GM10847 (cell line): ENCODE results near the gene TFE3.

Experiments used
- POLR2A ChIP-seq: IDR thresholded peaks from 2 replicates; pipeline ENCODE4 v1.6.1; 2011; ENCODE audit not compliant: insufficient read length; ENCODE audit errors: extremely low read depth

Gene TFE3, protein sequence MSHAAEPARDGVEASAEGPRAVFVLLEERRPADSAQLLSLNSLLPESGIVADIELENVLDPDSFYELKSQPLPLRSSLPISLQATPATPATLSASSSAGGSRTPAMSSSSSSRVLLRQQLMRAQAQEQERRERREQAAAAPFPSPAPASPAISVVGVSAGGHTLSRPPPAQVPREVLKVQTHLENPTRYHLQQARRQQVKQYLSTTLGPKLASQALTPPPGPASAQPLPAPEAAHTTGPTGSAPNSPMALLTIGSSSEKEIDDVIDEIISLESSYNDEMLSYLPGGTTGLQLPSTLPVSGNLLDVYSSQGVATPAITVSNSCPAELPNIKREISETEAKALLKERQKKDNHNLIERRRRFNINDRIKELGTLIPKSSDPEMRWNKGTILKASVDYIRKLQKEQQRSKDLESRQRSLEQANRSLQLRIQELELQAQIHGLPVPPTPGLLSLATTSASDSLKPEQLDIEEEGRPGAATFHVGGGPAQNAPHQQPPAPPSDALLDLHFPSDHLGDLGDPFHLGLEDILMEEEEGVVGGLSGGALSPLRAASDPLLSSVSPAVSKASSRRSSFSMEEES

DNA sequence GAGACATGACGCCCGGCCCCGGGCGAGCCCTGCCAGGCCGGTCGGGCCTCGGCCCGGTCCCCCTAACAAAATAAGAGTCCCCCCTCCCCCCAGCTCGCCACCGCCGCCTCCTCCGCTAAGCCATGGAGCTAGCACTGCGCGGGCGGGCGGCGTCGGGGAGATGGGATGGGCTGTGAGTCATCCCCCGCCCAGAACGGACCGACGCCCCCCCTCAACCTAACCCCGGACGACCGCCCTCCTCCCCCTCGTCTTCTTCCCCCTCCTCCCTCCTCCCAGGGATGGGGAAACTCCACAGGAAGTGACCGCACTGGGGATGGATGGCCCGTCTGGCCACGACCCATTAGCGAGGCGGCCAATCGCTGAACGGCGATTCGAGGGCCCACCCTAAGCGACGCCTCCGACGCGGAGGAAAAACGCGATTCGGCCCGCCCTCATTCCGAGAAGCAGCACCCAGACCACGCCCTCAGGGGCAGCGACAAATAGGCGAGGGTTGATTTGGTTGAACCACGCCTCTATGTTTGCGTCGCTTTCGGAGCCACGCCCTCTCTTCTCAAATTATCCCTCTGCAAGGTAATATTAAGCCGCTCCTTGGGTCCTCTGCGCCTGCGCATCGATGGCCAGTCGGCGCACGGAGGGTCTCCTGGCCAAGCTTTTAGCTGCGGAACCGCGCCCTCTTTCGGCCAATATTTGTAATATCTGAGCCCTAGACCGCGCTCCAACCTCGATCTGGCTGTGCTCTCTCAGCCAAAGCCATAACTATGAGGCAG is at the start of gene TFE3:
TFE3 (minus strand) TSS at position 138 of the 767 bp plus-strand sequence; CDS start at position 7, 131 bp downstream.
- TF ChIP-seq POLR2A = no peak

DNA sequence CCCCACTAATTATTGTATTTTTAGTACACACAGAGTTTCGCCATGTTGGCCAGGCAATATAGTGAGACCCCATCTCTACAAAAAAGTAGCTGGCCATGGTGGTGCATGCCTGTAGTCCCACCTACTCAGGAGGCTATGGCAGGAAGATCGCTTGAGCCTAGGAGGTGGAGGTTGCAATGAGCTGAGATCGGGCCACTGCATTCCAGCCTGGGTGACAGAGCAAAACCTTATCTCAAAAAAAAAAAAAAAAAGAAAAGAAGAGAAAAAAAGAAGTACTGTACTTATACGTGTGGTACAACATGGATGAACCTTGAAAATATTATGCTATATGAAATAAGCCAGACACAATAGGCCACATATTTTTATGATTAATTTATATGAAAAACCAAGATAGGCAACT is 46.4 kb upstream of the TFE3 start:
- TF ChIP-seq POLR2A = no peak

DNA sequence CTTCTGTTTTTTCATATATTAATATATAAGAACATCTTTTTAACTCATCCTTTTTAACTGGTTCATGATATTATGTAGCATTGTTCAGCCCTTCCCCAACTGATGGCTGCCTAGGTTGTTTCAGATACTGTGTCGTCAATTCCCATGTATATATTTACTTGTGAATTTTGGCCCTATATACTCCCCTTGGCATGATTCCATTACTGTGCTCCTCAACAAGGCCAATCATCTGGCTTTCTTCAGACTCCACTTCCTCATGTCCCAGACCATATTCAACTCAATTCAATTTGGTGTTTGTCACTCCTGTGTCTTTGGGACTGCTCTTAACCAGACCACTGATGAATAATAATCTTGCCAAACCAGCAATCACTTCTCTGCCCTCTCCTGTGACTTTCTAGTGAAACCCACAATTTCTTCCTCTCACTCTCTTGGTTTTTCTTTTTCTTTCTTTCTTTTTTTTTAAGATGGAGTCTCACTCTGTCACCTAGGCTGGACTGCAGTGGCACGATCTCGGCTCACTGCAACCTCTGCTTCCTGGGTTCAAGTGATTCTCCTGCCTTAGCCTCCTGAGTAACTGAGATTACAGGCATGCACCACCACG is 39.2 kb upstream of the TFE3 start:
- no peak for TF ChIP-seq POLR2A

DNA sequence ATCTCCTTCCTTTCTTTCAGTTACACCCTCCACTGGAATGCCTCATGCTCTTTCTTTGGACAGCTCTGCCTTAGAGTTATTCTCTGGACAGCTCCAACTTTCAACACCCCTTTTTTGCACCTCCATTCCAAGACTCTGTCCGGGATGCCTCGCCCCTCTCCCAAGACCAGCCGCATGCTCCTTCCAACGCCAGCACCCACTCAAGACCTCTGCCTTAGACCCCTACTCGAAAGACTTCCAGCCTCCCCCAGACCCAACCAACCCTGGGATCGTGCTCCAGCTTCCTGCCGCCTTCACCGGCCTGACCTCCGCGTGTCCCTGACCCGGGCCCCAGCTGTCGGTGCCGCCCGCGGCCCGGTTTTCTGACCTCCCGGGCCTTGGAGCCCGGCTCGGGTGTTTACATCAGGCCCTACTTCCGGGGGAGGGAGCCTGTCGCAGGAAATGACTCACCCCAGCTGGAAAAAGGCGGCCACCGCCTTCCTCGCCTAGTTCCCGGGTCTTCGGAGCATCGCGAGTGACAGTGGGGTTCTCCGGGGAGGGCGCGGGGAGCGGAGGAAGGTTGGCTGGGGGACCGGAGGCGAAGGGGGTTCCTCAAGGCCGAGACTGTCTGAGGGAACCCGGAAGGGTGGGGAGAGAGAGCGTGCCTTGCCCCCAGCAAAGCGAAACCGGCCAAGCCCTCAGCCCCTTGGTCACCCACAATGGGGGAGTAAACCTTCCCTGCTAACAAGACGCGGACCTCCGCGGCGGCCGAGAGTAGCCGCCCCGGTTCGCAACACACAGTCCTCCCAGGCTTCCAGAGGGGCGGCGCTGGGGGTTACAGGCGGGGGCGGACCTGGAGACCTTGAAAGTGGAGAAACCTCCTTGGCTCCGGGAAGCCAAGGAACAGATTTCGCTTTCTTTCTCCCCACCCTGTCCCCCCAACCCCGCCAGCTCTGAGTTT is 36.6 kb upstream of the TFE3 start, which contains the start of gene WDR45:
WDR45 (minus strand) TSS at position 399 of the 940 bp plus-strand sequence. CDS start 1,792 bp downstream, outside the sequence.
- TF ChIP-seq POLR2A = peak; percentile 45

DNA sequence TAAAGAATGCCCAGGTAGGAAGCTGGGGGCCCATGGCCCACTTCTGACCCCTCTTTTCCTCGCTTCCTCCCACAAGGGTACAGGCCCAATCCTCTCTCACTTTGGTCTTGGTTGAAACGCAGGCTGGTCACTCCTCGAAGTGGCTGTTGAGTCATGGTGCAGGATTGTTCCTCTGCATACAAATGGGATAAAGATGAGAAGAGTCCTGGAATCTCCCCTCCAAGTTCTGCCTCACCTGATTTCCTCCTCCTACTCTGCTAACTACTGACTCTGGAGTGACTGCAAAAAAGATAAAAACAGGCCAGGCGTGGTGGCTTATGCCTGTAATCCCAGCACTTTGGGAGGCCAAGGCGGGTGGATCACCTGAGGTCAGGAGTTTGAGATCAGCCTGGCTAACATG is 34.8 kb upstream of the TFE3 start:
- TF ChIP-seq POLR2A = no peak

DNA sequence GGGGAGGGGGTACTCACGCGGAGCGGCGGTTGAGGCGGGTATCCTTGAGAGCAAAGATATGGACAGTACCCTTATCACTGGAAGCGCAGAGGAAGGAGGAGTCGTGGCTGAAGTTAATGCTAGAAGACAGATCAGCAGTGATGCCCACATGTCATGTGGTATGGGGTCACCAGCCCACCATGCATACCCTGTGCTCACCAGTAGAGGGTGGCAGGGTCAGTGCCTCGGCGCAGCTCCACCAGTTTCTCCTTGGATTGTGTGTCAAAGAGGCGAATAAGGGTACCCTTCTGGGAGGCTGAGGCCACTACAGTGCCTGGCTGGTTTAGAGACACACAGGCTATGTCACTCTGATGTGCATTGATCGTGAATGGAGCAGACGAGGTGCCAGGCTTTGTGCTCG is 32.2 kb upstream of the TFE3 start:
- no peak for TF ChIP-seq POLR2A

DNA sequence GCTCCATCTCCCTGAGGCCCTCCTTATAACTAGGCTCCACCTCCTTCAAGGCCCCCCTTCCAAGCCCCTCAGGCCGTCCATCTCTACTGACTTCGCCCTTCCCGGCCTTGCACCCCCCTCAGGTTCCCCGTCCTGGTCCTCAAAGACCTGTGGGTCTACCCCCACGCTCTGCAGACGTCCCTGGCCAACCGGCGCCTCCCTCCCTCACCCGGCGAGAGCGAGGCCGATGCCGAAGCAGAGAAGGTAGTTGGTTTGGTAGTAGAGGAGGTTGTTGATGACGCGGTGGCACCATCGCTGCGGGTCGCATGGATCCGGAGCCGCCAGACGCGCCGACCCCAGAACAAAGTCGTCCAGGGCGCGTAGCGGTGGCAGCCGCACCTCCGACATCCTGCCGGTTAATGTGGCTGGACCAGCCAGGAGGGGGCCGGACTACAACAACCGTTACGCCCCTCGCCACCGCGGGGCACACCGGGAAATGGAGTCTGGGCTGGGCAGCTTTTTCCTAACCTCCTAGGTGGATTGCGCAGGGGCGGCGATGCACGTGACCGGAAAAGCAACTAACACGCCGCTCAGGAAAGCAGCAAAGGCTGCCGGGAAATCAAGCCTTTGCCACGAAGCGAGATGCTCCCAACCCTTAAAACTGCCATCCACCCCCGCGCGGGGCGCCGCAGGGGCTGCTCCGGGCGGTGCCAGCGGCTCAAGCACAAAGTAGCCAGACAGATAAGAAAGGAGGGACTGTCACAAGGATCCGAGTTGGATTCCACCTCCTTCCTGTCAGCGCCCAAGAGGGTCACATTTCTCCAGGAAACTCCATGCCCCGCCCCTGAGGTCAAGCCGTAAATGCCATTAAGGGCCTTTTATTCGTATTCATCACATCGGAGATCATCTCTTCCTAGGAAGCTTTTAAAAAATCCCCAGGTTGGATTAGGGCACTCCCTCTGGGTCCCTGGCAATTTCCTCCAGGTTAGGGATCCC is 30.7 kb upstream of the TFE3 start, which contains the start of gene PRAF2:
PRAF2 (minus strand) TSS at position 402 of the 975 bp plus-strand sequence; CDS start at position 387, 15 bp downstream.
- TF ChIP-seq POLR2A = no peak

DNA sequence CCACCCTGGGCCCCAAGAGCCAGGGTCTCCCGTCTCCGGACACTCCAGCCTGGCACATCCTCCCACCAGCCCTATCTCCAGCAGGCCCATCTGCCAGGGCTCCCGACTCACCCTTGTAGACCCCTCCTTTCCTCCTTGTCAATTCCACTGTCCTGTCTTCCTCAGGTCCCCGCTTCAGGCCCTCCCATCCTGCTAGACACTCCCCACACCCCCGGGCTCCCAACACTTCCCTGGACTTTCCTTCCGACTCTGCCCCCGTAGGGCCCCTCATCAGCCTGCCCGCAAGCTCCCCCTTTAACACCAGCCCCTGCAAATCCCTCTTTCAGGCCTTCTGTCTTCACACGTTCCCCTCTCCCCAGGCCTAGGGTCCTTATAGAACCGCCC is 29.5 kb upstream of the TFE3 start:
- TF ChIP-seq POLR2A = no peak

DNA sequence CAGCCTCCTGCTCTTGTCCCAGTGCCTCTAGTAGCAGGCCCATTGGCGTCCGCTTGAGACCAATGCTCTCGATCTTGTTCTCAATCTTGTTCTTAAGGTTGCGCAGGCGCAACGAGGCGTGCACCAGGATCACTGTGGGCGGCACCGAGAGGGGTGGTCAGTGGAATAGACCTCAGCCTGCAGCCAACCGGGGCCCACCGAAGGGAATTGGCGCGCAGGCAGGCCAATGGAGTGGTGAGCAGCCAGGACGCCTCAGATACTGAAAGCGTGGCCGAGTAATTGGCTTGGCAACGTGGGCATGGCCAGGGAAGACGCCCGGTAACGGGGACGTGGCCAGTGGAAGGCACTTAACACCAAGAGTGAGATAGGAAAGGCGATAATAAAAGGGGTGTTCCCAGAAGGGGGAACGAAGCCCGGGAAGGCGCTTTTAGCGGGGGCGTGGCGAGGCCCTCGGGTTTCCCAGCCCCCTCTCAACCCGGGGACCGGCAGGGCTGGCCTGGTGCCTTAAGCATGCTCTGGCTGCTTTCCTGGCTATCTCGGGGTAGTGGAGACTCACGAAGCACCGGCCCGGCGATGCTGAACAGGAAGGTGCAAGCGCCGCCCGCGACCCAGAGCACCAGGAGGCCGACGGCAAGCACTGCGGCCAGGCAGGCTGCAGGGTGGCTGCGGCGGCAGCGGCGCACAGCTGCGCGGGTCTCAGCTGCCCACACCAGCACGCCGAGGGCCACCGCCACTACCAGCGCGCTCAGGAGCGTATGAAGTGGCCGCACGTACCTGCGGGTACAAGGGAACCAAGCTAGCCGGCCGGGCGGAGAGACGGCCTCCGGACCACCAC is 28.9 kb upstream of the TFE3 start:
- TF ChIP-seq POLR2A = no peak

DNA sequence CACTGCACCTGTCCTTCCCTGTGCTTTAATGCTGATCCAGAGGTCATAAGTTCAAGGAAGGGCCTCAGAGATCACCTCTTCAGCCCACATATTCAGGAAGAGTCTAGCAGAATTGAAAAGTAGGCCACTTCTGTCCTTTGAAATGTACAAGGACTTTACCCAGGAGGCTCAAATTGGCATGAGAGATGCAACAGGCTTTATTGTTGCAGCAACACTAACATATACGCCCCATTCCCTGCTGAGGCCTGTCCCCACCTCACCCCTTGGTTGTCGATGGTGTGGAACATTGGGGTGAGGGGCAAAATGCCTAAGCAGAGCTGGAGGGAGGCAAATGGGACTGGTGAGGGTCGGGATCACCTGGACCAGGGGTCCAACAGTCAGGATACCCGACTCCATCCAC is 27.8 kb upstream of the TFE3 start:
- no peak for TF ChIP-seq POLR2A

DNA sequence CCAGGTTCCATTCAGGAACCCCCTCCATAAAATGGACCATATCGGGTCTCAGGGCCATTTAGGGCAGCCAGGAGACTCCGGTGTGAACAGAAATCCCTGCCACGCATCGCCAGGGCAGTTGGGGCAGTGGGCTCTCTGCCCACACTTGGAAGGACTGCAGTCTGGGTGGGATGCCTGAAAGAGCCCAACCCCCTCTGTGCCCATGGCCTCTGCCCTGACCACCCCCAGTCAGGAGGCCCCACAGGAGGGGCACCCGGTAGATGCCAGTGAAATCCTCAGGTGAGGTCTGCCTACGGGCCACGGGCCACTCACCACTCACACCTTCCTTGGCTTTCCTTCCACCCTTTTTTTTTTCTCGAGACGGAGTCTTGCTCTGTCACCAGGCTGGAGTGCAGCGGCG is 25.9 kb upstream of the TFE3 start:
- no peak for TF ChIP-seq POLR2A

DNA sequence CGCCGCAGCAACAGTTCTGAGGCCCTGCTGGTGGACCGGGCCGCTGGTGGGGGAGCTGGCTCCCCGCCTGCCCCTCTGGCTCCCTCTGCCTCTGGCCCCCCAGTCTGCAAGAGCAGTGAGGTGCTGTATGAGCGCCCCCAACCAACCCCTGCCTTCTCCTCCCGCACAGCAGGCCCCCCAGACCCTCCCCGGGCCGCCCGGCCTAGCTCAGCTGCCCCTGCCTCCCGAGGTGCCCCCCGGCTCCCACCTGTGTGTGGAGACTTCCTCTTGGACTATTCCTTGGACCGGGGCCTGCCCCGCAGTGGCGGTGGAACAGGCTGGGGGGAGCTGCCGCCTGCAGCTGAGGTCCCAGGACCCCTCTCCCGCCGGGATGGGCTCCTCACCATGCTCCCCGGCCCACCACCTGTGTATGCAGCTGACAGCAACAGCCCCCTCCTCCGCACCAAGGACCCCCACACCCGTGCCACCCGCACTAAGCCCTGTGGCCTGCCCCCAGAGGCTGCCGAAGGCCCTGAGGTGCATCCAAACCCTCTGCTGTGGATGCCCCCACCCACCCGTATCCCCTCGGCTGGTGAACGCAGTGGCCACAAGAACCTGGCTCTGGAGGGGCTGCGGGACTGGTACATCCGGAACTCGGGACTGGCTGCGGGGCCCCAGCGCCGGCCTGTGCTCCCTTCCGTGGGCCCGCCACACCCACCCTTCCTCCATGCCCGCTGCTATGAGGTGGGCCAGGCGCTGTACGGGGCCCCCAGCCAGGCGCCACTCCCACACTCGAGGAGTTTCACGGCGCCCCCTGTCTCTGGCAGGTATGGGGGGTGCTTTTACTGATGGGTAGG is 24.3 kb upstream of the TFE3 start:
- no peak for TF ChIP-seq POLR2A

DNA sequence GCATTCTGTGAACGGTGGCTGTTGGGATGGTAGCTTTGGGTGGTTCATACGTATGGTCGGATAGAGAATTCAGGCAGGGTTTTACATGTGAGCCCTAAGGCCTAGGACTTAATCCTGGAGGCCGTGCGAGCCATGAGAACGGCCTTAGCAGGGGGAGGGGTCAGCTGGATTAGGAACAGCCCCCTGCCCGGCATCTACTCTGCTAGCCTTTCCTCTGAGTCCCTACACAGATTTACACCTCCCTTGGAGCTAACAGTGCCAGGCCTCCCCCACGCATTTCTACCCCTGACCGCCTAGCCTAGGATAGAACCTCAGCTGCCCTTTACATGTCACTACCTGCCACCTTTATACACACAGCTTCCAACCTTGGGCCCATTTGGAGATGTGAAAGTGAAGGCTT is 23.5 kb upstream of the TFE3 start:
- TF ChIP-seq POLR2A = no peak
